GM23338 (cell line): ENCODE results near the gene WNT11. TPM values are rescaled to one million over a fixed set of nuclear protein-coding genes. Genes with fewer than 3 reads are reported as not detected.

Experiments
- ATAC-seq: fragments of 200-7000 bp; cut with Tn5 transposase; 3 replicates; pipeline ENCODE4 v1.9.1; 2020
- DNase-seq: peaks from one replicate; pipeline ENCODE4 v3.0.0-alpha.2; 2015; ENCODE audit warnings: low spot score
- H2AFZ ChIP-seq: fragments of 200-600 bp; sonication (generic); 2 replicates; pipeline ENCODE4 v1.8.0; 2016; ENCODE audit warnings: antibody characterized with exemption, mild to moderate bottlenecking, moderate library complexity
- H3F3A ChIP-seq: fragments of 200-600 bp; sonication (generic); replicated peaks from 2 replicates; pipeline ENCODE4 v1.8.0; 2017; ENCODE audit warnings: antibody characterized with exemption, mixed run types, low read depth
- H3K27ac ChIP-seq: fragments of 200-600 bp; sonication (generic); 2 replicates; pipeline ENCODE4 v1.6.1; 2016; ENCODE audit warnings: low read depth
- H3K27me3 ChIP-seq: fragments of 200-600 bp; sonication (generic); 2 replicates; pipeline ENCODE4 v1.8.0; 2016; ENCODE audit warnings: mild to moderate bottlenecking, mixed run types, moderate library complexity; ENCODE audit not compliant: insufficient read depth
- H3K36me3 ChIP-seq: fragments of 200-600 bp; sonication (generic); 2 replicates; pipeline ENCODE4 v1.8.0; 2016; ENCODE audit warnings: mild to moderate bottlenecking; ENCODE audit not compliant: insufficient read depth
- H3K4me1 ChIP-seq: fragments of 200-600 bp; sonication (generic); 2 replicates; pipeline ENCODE4 v1.8.0; 2016; ENCODE audit warnings: mild to moderate bottlenecking, moderate library complexity; ENCODE audit not compliant: insufficient read depth
- H3K4me2 ChIP-seq: fragments of 200-600 bp; sonication (generic); 2 replicates; pipeline ENCODE4 v1.7.1; 2017; ENCODE audit warnings: mixed run types
- H3K4me3 ChIP-seq: fragments of 200-600 bp; sonication (generic); 2 replicates; pipeline ENCODE4 v1.6.1; 2016; ENCODE audit warnings: mixed run types
- H3K79me2 ChIP-seq: fragments of 200-600 bp; sonication (generic); replicated peaks from 2 replicates; pipeline ENCODE4 v1.8.0; 2017; ENCODE audit warnings: mild to moderate bottlenecking; ENCODE audit not compliant: insufficient read depth
- H3K9me2 ChIP-seq: fragments of 200-600 bp; sonication (generic); 2 replicates; pipeline ENCODE4 v1.8.0; 2017; ENCODE audit not compliant: insufficient read depth
- H4K20me1 ChIP-seq: fragments of 200-600 bp; sonication (generic); replicated peaks from 2 replicates; pipeline ENCODE4 v1.8.0; 2017; ENCODE audit warnings: mild to moderate bottlenecking; ENCODE audit not compliant: insufficient read depth
- H3K27ac Mint-ChIP-seq: 2 replicates; pipeline ENCODE4 v1.8.0; 2020; ENCODE audit warnings: inconsistent platforms, mild to moderate bottlenecking, moderate library complexity, mixed read lengths
- H3K27me3 Mint-ChIP-seq: 3 replicates; pipeline ENCODE4 v1.8.0; 2022; ENCODE audit warnings: low read depth, mild to moderate bottlenecking, moderate library complexity, mixed read lengths, inconsistent platforms; ENCODE audit not compliant: insufficient read depth, poor library complexity
- H3K36me3 Mint-ChIP-seq: 3 replicates; pipeline ENCODE4 v1.8.0; 2021; ENCODE audit warnings: low read depth, mild to moderate bottlenecking, inconsistent platforms, moderate library complexity, mixed read lengths
- H3K4me1 Mint-ChIP-seq: 3 replicates; pipeline ENCODE4 v1.8.0; 2020; ENCODE audit warnings: mild to moderate bottlenecking, inconsistent platforms, mixed read lengths
- H3K4me3 Mint-ChIP-seq: 3 replicates; pipeline ENCODE4 v1.8.0; 2021; ENCODE audit warnings: moderate library complexity, mild to moderate bottlenecking, inconsistent platforms, mixed read lengths
- H3K9me3 Mint-ChIP-seq: 3 replicates; pipeline ENCODE4 v1.8.0; 2020; ENCODE audit warnings: moderate library complexity, mild to moderate bottlenecking, inconsistent platforms, mixed read lengths
- CREB1 ChIP-seq: fragments of 250-450 bp; sonication (Bioruptor Pico); IDR thresholded peaks from 2 replicates; pipeline ENCODE4 v1.5.0; 2020; ENCODE audit warnings: low read depth, mild to moderate bottlenecking, moderate library complexity
- CTCF ChIP-seq, 2 experiments: fragments of 200-600 bp in 1 of 2; sonication (generic) in 1 of 2; conservative IDR thresholded peaks; 2 replicates each; pipeline versions ENCODE4 v1.5.1 to v1.6.1; 2016 to 2017; ENCODE audit warnings: antibody characterized with exemption in 2 of 2, low read depth in 2 of 2, mild to moderate bottlenecking in 2 of 2, moderate library complexity in 1 of 2
- ETS1 ChIP-seq: IDR thresholded peaks from 2 replicates; pipeline ENCODE4 v1.6.1; 2016; ENCODE audit warnings: antibody characterized with exemption
- EZH2 ChIP-seq: fragments of 200-600 bp; sonication (generic); IDR thresholded peaks from one replicate; pipeline ENCODE4 v1.8.0; 2017; ENCODE audit warnings: antibody characterized with exemption, mild to moderate bottlenecking, low read depth; ENCODE audit not compliant: unreplicated experiment
- EZH2phosphoT487 ChIP-seq: fragments of 200-600 bp; sonication (generic); IDR thresholded peaks from one replicate; pipeline ENCODE4 v1.8.1; 2018; ENCODE audit warnings: antibody characterized with exemption; ENCODE audit not compliant: unreplicated experiment
- JUNB ChIP-seq: IDR thresholded peaks from one replicate; pipeline ENCODE4 v1.6.1; 2016; ENCODE audit warnings: antibody characterized with exemption; ENCODE audit not compliant: unreplicated experiment
- NANOG ChIP-seq: IDR thresholded peaks from 2 replicates; pipeline ENCODE4 v1.6.1; 2016; ENCODE audit warnings: antibody characterized with exemption, borderline replicate concordance
- POLR2AphosphoS5 ChIP-seq: IDR thresholded peaks from 2 replicates; pipeline ENCODE4 v1.6.1; 2016; ENCODE audit warnings: antibody characterized with exemption, low read depth
- REST ChIP-seq: IDR thresholded peaks from one replicate; pipeline ENCODE4 v1.6.1; 2018; ENCODE audit warnings: antibody characterized with exemption; ENCODE audit not compliant: unreplicated experiment
- STAT1 ChIP-seq: IDR thresholded peaks from one replicate; pipeline ENCODE4 v1.6.1; 2016; ENCODE audit warnings: antibody characterized with exemption; ENCODE audit not compliant: unreplicated experiment
- ZNF114 ChIP-seq: fragments of 250-450 bp; sonication (Bioruptor Pico); IDR thresholded peaks from 2 replicates; pipeline ENCODE4 v1.5.0; 2020; ENCODE audit warnings: mild to moderate bottlenecking, moderate library complexity
- ZNF331 ChIP-seq: fragments of 250-450 bp; sonication (Bioruptor Pico); IDR thresholded peaks from 2 replicates; pipeline ENCODE4 v1.5.0; 2020; ENCODE audit warnings: low read depth, mild to moderate bottlenecking, moderate library complexity
- polyA plus RNA-seq: library from polyadenylated mRNA; unstranded; fragments of >200 nt; fragmentation: Nextera tagmentation; extraction: Ambion mirVana; gene quantifications from 2 replicates; pipeline ENCODE4 v1.2.1, GENCODE V29; 2016
- total RNA-seq: library from RNA; depleted of rRNA; stranded (reverse); fragments of >200 nt; shearing (Covaris generic); gene quantifications from 2 replicates; pipeline ENCODE4 v1.2.3, GENCODE V29; 2014

WNT11 gene
- total and polyA plus RNA-seq, 2 experiments from 2014 or later: 0.44 to 0.56 TPM

GRCh38 chr11:76240161-76240540 is 33.8 kb upstream of the WNT11 start (continued):
- TF ChIP-seq EZH2phosphoT487 (no peak), CTCF (conservative IDR thresholded peaks at IDR 0.05; ENCODE audit: low read depth in 2 of 2) (no peak), EZH2 (no peak), POLR2AphosphoS5 (no peak), CREB1 (CRISPR knock-in tag) (no peak), ZNF114 (CRISPR knock-in tag) (no peak), ETS1 (no peak)

- peaks cover 4% of the 10 kb centered on the region; the same call in 1 of the 2 replicates for H3F3A ChIP-seq
- no peaks in the 10 kb centered on the region for H3K79me2 ChIP-seq
- DNase-seq: no peak
- Mint-ChIP-seq H3K27me3 (peaks cover 40% of the 10 kb centered on the region), H3K36me3 (peaks cover 4% of the 10 kb centered on the region; the same call in 2 of the 3 replicates), H3K27ac (no peak overlapping the region), H3K4me1 (peaks cover 20% of the 10 kb centered on the region; the same call in 2 of the 3 replicates), H3K9me3 (peaks cover 10% of the 10 kb centered on the region), H3K4me3 (no peak overlapping the region)
- no peaks in the 10 kb centered on the region for H3K36me3 ChIP-seq
- H3K4me3 ChIP-seq: no peak overlapping the region
- no peaks in the 10 kb centered on the region for H4K20me1 ChIP-seq
- H2AFZ ChIP-seq: no peak overlapping the region
- H3K9me2 ChIP-seq: no peaks in the 10 kb centered on the region
- no peak overlapping the region for H3K27ac ChIP-seq
- peaks cover 23% of the 10 kb centered on the region for H3K27me3 ChIP-seq
- no peak for ATAC-seq
- H3K4me2 ChIP-seq: no peak overlapping the region
- peaks cover 10% of the 10 kb centered on the region; the same call in 1 of the 2 replicates for H3K4me1 ChIP-seq
- TF ChIP-seq POLR2AphosphoS5 (no peak), ZNF331 (CRISPR knock-in tag) (no peak), CTCF (conservative IDR thresholded peaks at IDR 0.05; ENCODE audit: low read depth in 2 of 2) (no peak), NANOG (no peak), ETS1 (no peak), ZNF114 (CRISPR knock-in tag) (no peak), REST (no peak), JUNB (no peak), CREB1 (CRISPR knock-in tag) (no peak), STAT1 (no peak), EZH2phosphoT487 (no peak), EZH2 (no peak)
Observed at GRCh38 chr11:76239483-76240160, 33.3 kb upstream of the WNT11 start.
